ENCODE results near the gene DACT3. TPM values are rescaled to one million over a fixed set of nuclear protein-coding genes. Genes with fewer than 3 reads are reported as not detected.
A peak's percentile ranks its signal among the peaks of the same experiment; 100 is the strongest.
"Not testable (repeated sequence)": the region's sequence is repeated elsewhere in the genome, so short reads cannot be mapped to it uniquely, and the experiment has no call there.

The DACT3 gene
- total RNA-seq, 2 experiments from 2014 or later, result 2.4 to 3.0 TPM

DNA sequence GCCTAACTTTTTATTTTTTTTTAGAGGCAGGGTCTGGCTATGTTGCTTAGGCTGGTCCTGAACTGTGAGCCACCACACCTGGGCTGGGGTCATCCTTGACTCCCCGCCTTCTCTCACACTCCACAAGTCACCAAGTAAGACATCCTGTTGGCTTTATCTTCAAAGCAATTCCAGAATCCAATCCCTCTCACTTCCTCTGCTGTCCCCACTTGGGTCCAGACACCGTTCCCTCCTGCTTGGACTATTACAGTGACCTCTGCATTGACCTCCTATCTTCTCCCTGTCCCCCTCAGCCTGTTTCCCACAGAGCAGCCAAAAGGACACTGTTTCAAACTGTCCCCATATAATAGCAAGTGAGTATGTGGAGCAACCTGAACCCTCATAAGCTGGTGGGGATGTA, 20.3 kb downstream of the DACT3 start:
- H3K27me3 Mint-ChIP-seq (ENCODE audit: low read depth), result peaks cover 2% of the 10 kb centered on the region
- H3K36me3 Mint-ChIP-seq (ENCODE audit: low read depth), result no peaks in the 10 kb centered on the region
- intact Hi-C loops (cut with micrococcal nuclease), result no loop called here
- no peak for DNase-seq
- H3K4me3 Mint-ChIP-seq, result no peak overlapping the region
- H3K9me3 Mint-ChIP-seq, result no peaks in the 10 kb centered on the region
- CTCF ChIA-PET, result interaction anchor here (0.6 kb wide), 1 partner anchor 100 kb away, joined by 3 read pairs; no protein-coding TSS in a partner anchor
- peaks cover 4% of the 10 kb centered on the region for H3K4me1 Mint-ChIP-seq (ENCODE audit: low read depth)
- no peak overlapping the region for H3K27ac Mint-ChIP-seq

DNA sequence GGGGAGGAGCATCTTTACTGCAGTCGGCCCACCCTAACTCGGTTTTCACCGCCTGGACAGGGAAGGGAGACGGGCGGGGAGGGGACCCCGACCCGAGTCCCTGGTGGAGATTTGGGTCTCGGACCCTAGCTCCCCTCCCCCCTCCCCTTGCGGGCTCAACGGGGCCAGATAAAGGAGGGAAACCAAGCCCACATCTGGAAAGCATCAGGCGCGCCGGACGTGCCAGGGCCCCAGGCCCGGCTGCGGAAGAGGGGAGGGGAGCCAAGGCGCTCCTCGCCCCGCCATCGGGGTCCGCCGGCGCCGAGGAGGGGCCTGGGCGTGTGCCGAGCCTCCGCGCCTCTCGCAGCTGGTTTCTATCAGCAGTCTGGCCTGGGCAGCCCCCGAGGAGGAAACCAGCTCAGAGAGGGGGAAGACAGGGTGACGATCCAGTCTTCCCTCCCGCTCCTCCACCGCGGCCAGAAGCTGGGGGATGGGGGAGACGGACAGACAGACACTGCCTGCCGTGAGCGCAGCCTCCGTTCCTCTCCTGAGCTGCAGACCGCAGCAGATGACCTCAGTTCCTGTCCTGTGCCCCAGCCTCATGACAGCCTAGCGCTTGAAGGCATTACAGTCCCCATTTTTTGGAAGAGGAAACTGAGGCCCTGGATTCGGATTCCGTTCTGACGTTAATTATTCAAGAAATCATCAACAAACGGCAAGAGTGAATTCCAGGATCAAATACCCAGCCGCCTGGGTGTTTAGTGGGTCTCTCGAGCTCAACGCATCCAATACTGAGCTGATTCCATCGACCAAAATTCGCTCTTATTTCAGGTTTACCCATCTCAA, 21.4 kb downstream of the DACT3 start:
- intact Hi-C loops (cut with micrococcal nuclease), result no loop called here
- peak; percentile 67 for DNase-seq
- Mint-ChIP-seq H3K36me3 (ENCODE audit: low read depth) (no peaks in the 10 kb centered on the region), H3K4me1 (ENCODE audit: low read depth) (peaks cover 9% of the 10 kb centered on the region), H3K27ac (no peak overlapping the region), H3K9me3 (no peaks in the 10 kb centered on the region), H3K4me3 (no peak overlapping the region), H3K27me3 (ENCODE audit: low read depth) (peaks cover 2% of the 10 kb centered on the region)
- CTCF ChIA-PET, result interaction anchor here (0.6 to 0.7 kb wide), 2 partner anchors 19 to 694 kb away, joined by 3 read pairs; no protein-coding TSS in a partner anchor

DNA sequence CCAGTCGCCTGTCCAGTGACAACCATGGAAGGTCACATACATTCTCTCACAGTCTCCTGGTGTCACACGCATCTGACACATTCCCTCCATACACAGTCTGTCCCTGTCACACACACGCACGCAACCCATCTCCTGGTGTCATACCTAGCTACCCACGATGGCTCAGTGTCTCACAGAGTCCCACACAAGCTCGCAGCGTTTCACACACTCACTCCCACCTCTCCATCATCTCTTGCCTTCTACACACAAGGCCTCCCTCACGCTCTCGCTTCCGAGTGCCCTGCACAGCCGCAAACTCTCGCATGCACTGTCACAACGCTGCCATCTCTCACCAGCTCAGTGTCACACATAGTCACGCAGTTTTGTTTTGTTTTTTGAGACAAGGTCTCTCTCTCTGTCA, 23.8 kb downstream of the DACT3 start:
- CTCF ChIA-PET, result interaction anchor here (0.6 to 1.8 kb wide), 10 partner anchors 11 to 346 kb away, joined by 3 to 15 read pairs (median 4); partner anchors contain the start of gene DACT3

DNA sequence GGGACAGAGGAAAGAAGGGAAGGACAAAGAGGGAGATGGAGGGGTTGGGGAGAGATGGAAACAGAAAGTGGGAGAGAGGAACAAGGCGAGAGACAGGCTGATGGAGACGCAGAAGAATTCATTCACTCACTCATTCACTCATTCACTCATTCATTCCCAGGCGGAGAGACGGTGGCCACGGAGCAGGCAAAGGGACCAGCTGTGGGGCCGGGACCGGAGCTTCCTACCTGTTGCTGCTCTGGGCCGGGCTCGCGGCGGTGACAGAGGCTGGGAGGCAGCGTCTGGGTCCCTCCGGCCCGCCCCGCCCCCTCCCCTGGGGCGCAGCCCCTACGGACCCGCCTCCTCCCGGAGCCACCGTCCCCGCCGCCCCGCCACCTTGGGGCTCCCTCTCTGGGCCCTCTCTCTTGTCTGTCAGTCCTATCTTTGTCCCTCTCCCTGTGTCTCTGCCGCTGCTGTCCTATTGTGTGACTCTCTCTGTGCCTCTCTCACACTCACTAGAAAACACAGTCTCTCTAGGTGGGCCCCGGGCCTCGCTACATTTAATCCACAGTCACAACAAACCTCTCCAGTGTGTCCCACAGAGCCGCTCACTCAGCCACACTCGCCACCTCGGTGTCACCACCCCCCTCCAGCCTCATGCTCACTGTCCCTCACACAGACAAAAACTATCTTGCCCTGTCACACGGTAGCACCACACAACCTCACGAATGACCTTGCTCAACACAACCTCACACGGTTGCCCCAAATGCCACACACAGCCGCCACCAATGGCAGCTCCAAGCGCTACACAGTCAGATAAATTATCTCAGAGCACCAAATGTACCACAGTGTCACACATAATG, 24.8 kb downstream of the DACT3 start, which contains the start of gene GNG8:
TSS of gene GNG8 (minus strand) at position 283 of the 842 bp plus-strand sequence. CDS start 1,520 bp downstream, outside the sequence.
- CTCF ChIA-PET, result interaction anchor here (1.0 to 1.8 kb wide), 4 partner anchors 19 to 73 kb away, joined by 3 to 15 read pairs (median 12); partner anchors contain the start of gene DACT3
- peaks cover 2% of the 10 kb centered on the region for H3K27me3 Mint-ChIP-seq (ENCODE audit: low read depth)
- H3K9me3 Mint-ChIP-seq, result no peaks in the 10 kb centered on the region
- no peaks in the 10 kb centered on the region for H3K36me3 Mint-ChIP-seq (ENCODE audit: low read depth)
- H3K4me3 Mint-ChIP-seq, result peak within 1 kb of the TSS; percentile 70
- peaks cover 23% of the 10 kb centered on the region for H3K4me1 Mint-ChIP-seq (ENCODE audit: low read depth)
- intact Hi-C loops (cut with micrococcal nuclease), result no loop called here
- H3K27ac Mint-ChIP-seq, result no peak within 1 kb of the TSS
- DNase-seq, result no peak

More for the DNA sequence above, 23.8 kb downstream of the DACT3 start:
- no peak overlapping the region for H3K4me3 Mint-ChIP-seq
- no peak overlapping the region for H3K27ac Mint-ChIP-seq
- peak; percentile 62 for DNase-seq
- intact Hi-C loops (cut with micrococcal nuclease), result no loop called here
- no peaks in the 10 kb centered on the region for H3K9me3 Mint-ChIP-seq
- peaks cover 2% of the 10 kb centered on the region for H3K27me3 Mint-ChIP-seq (ENCODE audit: low read depth)
- H3K36me3 Mint-ChIP-seq (ENCODE audit: low read depth), result no peaks in the 10 kb centered on the region
- H3K4me1 Mint-ChIP-seq (ENCODE audit: low read depth), result peaks cover 23% of the 10 kb centered on the region

DNA sequence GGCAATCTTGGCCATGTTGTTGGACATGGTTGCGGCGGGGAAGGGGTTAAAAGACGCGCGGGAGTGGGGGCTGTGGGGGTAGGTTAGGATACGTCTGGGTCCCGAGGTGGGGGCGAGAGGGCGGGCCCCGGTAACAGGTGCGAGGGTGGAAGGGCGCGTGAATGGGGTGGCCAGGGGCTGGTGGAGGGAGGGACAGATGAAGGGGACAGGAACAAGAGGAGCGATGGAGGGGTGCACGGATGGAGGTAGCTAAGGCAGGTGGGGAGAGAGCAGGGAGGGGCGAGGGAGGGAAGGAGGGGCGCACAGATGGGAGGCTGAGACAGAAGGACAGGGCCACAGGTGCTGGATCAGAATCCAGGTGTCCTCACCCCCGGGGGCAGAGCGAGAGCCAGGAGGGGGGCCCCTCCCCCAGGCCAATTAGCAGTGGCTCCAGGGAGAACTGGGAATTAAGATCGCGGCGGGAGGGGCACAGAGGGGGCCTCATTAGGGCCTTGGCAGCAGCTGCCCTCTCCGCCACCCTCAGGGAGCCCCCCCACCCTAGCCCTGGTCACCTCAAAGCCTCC, 26.2 kb downstream of the DACT3 start:
- CTCF ChIA-PET, result interaction anchor here (1.2 to 4.7 kb wide), 3 partner anchors 14 to 34 kb away, joined by 3 to 13 read pairs (median 5); no protein-coding TSS in a partner anchor
- intact Hi-C loops (cut with micrococcal nuclease), result loop anchor here (1.0 kb wide), 3 partner anchors 17 to 33 kb away; partner anchors contain the start of genes CALM3 and DACT3
- Mint-ChIP-seq H3K4me3 (peak overlapping the region; percentile 65), H3K27ac (no peak overlapping the region), H3K36me3 (ENCODE audit: low read depth) (no peaks in the 10 kb centered on the region), H3K27me3 (ENCODE audit: low read depth) (no peaks in the 10 kb centered on the region), H3K4me1 (ENCODE audit: low read depth) (peaks cover 23% of the 10 kb centered on the region), H3K9me3 (no peaks in the 10 kb centered on the region)
- DNase-seq, result no peak

DNA sequence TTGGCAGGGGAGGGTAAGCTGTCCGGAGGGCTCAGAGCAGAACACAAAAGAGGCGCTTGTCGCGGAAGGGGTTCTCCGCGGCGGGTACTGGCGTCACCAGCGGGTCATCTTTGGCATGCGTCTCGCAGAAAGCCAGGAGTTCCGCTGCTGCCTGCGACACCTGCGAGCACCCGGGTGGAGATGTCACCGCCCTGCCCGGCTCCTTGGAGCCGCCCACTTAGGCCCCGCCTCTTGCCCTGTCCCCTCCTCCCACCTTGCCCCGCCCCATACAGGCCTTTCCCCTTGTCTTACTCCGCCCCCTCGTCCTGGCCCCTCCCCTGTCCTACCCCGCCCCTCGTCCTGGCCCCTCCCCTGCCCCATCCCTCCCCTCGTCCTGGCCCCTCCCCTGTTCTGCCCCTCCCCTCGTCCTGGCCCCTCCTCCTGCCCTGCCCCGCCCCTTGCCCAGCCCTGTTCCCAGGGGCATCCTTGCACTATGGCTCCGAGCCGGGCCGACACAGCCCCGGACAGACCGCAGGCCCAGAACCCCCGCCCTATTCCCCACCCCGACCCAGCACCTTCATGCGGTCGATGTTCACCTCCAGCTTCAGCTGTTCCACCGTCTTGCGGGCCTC, 26.8 kb downstream of the DACT3 start:
- intact Hi-C loops (cut with micrococcal nuclease), result loop anchor here (1.0 kb wide), 3 partner anchors 17 to 33 kb away; partner anchors contain the start of genes CALM3 and DACT3
- peak; percentile 99 for DNase-seq
- peaks cover 21% of the 10 kb centered on the region for H3K4me1 Mint-ChIP-seq (ENCODE audit: low read depth)
- no peaks in the 10 kb centered on the region for H3K27me3 Mint-ChIP-seq (ENCODE audit: low read depth)
- H3K27ac Mint-ChIP-seq, result peak overlapping the region; percentile 54
- H3K4me3 Mint-ChIP-seq, result peak overlapping the region; percentile 74
- no peaks in the 10 kb centered on the region for H3K9me3 Mint-ChIP-seq
- CTCF ChIA-PET, result interaction anchor here (0.5 to 4.7 kb wide), 6 partner anchors 13 to 90 kb away, joined by 3 to 13 read pairs (median 4); partner anchors contain the start of gene DACT3
- no peaks in the 10 kb centered on the region for H3K36me3 Mint-ChIP-seq (ENCODE audit: low read depth)

DNA sequence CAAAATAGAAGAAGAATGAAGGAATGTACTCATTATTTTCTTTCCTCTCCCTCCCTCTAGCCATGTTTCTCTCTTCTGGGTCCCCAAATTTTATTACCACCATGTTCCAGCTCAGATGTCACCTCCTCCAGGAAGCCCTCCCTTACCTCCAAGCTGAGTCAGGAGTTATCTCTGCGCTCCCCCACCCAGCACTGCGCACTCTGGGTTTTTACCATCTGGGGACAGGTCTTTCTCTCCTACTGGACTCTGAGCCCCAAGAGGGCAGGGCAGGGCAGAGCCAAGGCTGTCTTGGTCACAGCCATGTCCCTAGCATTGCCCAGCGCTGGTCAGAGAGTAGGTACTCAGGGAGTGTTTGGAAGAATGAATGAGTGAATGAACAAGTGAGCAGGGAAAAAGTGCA, 27.9 kb downstream of the DACT3 start:
- peaks cover 24% of the 10 kb centered on the region for H3K4me1 Mint-ChIP-seq (ENCODE audit: low read depth)
- no peaks in the 10 kb centered on the region for H3K36me3 Mint-ChIP-seq (ENCODE audit: low read depth)
- CTCF ChIA-PET, result interaction anchor here (1.2 to 4.7 kb wide), 6 partner anchors 12 to 33 kb away, joined by 3 to 13 read pairs (median 6); partner anchors contain the start of gene DACT3
- H3K9me3 Mint-ChIP-seq, result no peaks in the 10 kb centered on the region
- H3K27ac Mint-ChIP-seq, result no peak overlapping the region
- peak overlapping the region; percentile 74 for H3K4me3 Mint-ChIP-seq
- no peak for DNase-seq
- intact Hi-C loops (cut with micrococcal nuclease), result no loop called here
- H3K27me3 Mint-ChIP-seq (ENCODE audit: low read depth), result no peaks in the 10 kb centered on the region

DNA sequence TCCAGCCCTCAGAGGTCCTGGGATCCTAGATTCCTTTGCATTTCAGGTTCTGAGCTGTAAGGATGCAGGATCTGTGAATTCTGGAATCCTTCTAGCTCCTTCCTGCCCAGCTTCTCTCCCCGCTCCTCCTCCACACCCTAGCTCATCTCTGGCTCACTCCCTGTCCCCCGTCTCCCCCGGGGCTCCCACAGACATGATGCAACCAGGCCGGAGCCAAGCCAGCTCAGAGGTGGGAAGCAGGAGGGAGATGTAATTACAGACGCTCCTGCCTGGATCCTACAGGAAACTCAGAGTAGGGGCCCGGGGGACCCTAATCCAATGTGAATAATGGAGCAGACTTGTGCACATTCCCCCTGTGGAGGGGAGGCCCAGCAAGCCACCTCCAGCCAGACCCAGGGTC, 29.5 kb downstream of the DACT3 start:
- no peak for DNase-seq
- no peaks in the 10 kb centered on the region for H3K27me3 Mint-ChIP-seq (ENCODE audit: low read depth)
- H3K27ac Mint-ChIP-seq, result no peak overlapping the region
- no peak overlapping the region for H3K4me3 Mint-ChIP-seq
- no peaks in the 10 kb centered on the region for H3K36me3 Mint-ChIP-seq (ENCODE audit: low read depth)
- H3K4me1 Mint-ChIP-seq (ENCODE audit: low read depth), result peaks cover 30% of the 10 kb centered on the region
- intact Hi-C loops (cut with micrococcal nuclease), result no loop called here
- CTCF ChIA-PET, result interaction anchor here (0.5 to 4.7 kb wide), 3 partner anchors 15 to 133 kb away, joined by 3 to 13 read pairs (median 8); no protein-coding TSS in a partner anchor
- H3K9me3 Mint-ChIP-seq, result no peaks in the 10 kb centered on the region

DNA sequence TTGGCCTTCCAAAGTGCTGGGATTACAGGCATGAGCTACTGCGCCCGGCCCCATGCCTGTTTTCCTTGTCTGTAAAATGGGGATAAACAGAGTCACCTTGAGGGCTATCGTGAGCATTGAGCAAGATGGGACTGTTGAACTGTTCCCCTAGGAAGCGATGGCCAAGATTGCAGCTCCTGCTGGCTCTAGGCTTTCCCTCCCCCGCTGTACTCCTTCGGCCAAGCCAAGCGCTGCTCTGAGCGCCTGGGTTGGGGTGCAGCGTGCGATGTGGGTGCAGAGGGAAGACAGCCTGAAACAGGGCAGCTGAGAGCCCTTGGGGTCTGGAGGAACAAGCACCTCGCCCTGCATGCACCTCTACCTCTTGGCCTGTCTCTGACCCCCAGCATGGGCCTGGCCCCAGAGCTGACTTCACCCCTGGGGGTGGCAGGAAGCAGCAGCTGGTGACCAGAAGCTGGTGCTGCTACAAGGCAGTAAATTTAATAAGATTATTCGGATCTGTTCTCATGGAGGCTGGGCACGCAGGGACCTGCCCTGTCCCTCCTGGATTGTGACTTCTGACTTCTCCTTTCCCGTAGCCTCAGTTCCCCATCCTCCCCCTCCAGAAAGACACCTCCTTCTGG, 30.3 kb downstream of the DACT3 start:
- DNase-seq, result no peak
- Mint-ChIP-seq H3K27me3 (ENCODE audit: low read depth) (no peaks in the 10 kb centered on the region), H3K36me3 (ENCODE audit: low read depth) (no peaks in the 10 kb centered on the region), H3K9me3 (no peaks in the 10 kb centered on the region), H3K4me1 (ENCODE audit: low read depth) (peaks cover 30% of the 10 kb centered on the region), H3K27ac (no peak overlapping the region), H3K4me3 (no peak overlapping the region)
- CTCF ChIA-PET, result interaction anchor here (0.5 to 4.7 kb wide), 4 partner anchors 11 to 132 kb away, joined by 3 to 13 read pairs (median 6); no protein-coding TSS in a partner anchor
- intact Hi-C loops (cut with micrococcal nuclease), result no loop called here

DNA sequence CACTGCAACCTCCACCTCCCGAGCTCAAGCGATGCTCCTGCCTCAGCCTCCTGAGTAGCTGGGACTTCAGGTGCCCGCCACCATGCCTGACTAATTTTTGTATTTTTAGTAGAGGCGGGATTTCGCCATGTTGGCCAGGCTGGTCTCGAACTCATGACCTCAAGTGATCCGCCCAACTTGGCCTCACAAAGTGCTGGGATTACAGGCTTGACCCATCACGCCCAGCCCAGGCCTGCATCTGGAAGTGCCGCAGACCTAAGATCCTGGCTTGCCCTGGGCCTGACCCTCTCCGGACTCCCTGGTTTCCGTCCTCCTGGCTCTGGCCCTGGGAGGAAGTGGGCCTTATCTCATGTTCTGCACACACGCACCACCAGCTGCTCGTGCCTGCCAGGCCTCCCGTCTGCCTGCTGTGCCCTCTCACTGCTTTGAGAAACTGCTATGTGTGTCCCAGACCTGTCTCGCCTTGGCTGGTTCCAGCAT, 31.4 kb downstream of the DACT3 start:
- H3K27me3 Mint-ChIP-seq (ENCODE audit: low read depth), result no peaks in the 10 kb centered on the region

DNA sequence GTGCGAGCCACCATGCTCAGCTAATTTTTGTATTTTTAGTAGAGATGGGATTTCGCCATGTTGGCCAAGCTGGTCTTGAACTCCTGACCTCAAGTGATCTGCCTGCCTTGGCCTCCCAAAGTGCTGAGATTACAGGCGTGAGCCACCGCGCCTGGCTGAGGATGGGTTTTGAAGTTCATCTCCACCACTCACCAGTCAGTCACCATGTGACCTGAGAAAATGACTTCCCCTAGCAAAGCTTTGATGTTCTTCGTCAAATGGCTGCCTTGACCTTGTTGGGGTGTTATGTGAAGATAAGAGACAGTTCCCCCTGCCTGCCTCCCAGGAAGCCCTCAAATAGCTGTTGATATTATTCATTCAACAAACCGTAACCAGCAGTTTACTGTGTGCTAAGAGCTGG, 32.0 kb downstream of the DACT3 start:
- CTCF ChIA-PET, result interaction anchor here (0.6 to 1.5 kb wide), 2 partner anchors 12 to 825 kb away, joined by 3 to 4 read pairs; no protein-coding TSS in a partner anchor
- H3K27ac Mint-ChIP-seq; H3K4me3 Mint-ChIP-seq; H3K36me3 Mint-ChIP-seq (ENCODE audit: low read depth); H3K27me3 Mint-ChIP-seq (ENCODE audit: low read depth); intact Hi-C loops (cut with micrococcal nuclease); H3K9me3 Mint-ChIP-seq; DNase-seq: not testable (repeated sequence)
- peaks cover 36% of the 10 kb centered on the region for H3K4me1 Mint-ChIP-seq (ENCODE audit: low read depth)

More for the DNA sequence above, 31.4 kb downstream of the DACT3 start:
- H3K36me3 Mint-ChIP-seq (ENCODE audit: low read depth), result peaks cover 2% of the 10 kb centered on the region
- DNase-seq, result no peak
- H3K9me3 Mint-ChIP-seq, result no peaks in the 10 kb centered on the region
- H3K4me3 Mint-ChIP-seq, result no peak overlapping the region
- peaks cover 34% of the 10 kb centered on the region for H3K4me1 Mint-ChIP-seq (ENCODE audit: low read depth)
- intact Hi-C loops (cut with micrococcal nuclease), result no loop called here
- no peak overlapping the region for H3K27ac Mint-ChIP-seq
- CTCF ChIA-PET, result interaction anchor here (0.6 to 1.5 kb wide), 2 partner anchors 13 to 826 kb away, joined by 3 to 4 read pairs; no protein-coding TSS in a partner anchor
